GM18511 (cell line): ENCODE data around the gene THNSL1.
"Not testable (repeated sequence)": the region's sequence is repeated elsewhere in the genome, so short reads cannot be mapped to it uniquely, and the experiment has no call there.

Source experiments
- ATAC-seq: cut with Tn5 transposase; IDR thresholded peaks from one replicate; pipeline ENCODE4 v1.9.1; 2021; ENCODE audit warnings: mild to moderate bottlenecking, moderate library complexity; ENCODE audit not compliant: unreplicated experiment

THNSL1 gene

GRCh38 chr10:24993237-24993958, 23.0 kb upstream of the THNSL1 start:
- no peak for ATAC-seq

- no peak for ATAC-seq
These were observed 21.3 kb upstream of the THNSL1 start for GRCh38 chr10:24995072-24995471.

GRCh38 chr10:24998044-24998443, 18.4 kb upstream of the THNSL1 start:
- no peak for ATAC-seq

GRCh38 chr10:25011591-25011990, 4.8 kb upstream of the THNSL1 start:
- ATAC-seq: not testable (repeated sequence)

GRCh38 chr10:25014579-25014978, 1.8 kb upstream of the THNSL1 start:
- ATAC-seq: no peak

- peak; percentile 68 for ATAC-seq
These were observed 510 bp upstream of the THNSL1 start, which contains the start of gene ENKUR for GRCh38 chr10:25015828-25016375. Gene ENKUR, minus strand, starts transcription at chr10:25016158. Its CDS starts 222 bp downstream, at chr10:25015936.

- peak; percentile 3 for ATAC-seq
These were observed 760 bp downstream of the THNSL1 start for GRCh38 chr10:25017154-25017590.

- ATAC-seq: no peak
These were observed 1.2 kb downstream of the THNSL1 start for GRCh38 chr10:25017661-25018060.

- ATAC-seq: no peak
These were observed 2.3 kb downstream of the THNSL1 start for GRCh38 chr10:25018703-25019102.

- ATAC-seq: no peak
These were observed 6.9 kb downstream of the THNSL1 start for GRCh38 chr10:25023278-25023677.

GRCh38 chr10:25024528-25024927, 8.1 kb downstream of the THNSL1 start:
- ATAC-seq: no peak

GRCh38 chr10:25026463-25026862, 10.1 kb downstream of the THNSL1 start:
- ATAC-seq: no peak

- ATAC-seq: no peak
These were observed 12.3 kb downstream of the THNSL1 start for GRCh38 chr10:25028711-25029110.

- ATAC-seq: no peak
These were observed 13.1 kb downstream of the THNSL1 start for GRCh38 chr10:25029519-25029918.

GRCh38 chr10:25036381-25036780, 20.0 kb downstream of the THNSL1 start:
- peak; percentile 68 for ATAC-seq

- no peak for ATAC-seq
These were observed 21.9 kb downstream of the THNSL1 start for GRCh38 chr10:25038325-25038724.

- ATAC-seq: no peak
These were observed 23.1 kb downstream of the THNSL1 start for GRCh38 chr10:25039531-25039930.

GRCh38 chr10:25046641-25047040, 30.2 kb downstream of the THNSL1 start:
- no peak for ATAC-seq

- ATAC-seq: no peak
These were observed 30.7 kb downstream of the THNSL1 start for GRCh38 chr10:25047088-25047487.

GRCh38 chr10:25047591-25048301, 31.3 kb downstream of the THNSL1 start:
- ATAC-seq: no peak

GRCh38 chr10:25048450-25048849, 32.0 kb downstream of the THNSL1 start:
- ATAC-seq: no peak

- ATAC-seq: no peak
These were observed 33.6 kb downstream of the THNSL1 start for GRCh38 chr10:25049966-25050365.
